ENCODE data around the gene PPA1.

Gene PPA1

DNA sequence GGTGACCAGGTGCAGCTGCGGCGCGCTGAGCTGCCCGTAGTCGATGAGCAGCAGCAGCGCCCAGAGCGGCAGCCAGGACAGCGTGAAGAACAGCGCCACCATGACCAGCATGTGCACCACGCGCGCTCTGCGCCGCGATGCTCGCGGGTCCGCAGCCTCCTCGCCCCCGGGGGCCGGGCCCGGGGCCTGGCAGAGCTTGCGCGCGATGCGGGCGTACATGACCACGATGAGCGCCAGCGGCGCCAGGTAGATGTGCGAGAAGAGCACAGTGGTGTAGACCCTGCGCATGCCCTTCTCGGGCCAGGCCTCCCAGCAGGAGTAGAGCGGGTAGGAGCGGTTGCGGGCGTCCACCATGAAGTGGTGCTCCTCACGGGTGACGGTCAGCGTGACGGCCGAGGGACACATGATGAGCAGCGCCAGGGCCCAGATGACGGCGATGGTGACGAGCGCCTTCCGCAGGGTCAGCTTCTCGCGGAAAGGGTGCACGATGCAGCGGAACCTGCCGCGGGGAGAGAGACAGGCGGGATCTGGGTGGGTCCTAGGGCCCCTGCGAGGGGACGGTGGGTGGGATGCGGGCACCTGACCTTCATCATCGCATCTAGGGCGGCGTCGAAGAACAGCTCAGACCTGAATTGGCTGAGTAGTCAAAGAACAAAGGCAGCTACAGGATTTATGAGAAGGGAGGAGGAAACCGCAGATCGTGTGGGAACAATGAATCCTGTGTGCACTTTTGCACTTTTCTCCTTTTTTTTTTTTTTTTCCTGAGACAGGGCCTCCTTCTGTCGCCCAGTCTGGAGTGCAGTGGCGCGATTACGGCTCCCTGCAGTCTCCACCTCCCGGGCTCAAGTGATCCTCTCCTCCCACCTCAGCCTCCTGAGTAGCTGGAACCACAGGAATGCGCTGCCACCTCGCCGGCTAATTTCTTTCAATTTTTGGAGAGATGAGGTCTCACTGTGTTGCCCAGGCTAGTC, 22.4 kb upstream of the PPA1 start:
- TF ChIP-seq ESRRG (CRISPR knock-in tag; IDR thresholded peaks at IDR 0.05) (no peak), ZNF70 (CRISPR knock-in tag; IDR thresholded peaks at IDR 0.05) (no peak), ZFP30 (CRISPR knock-in tag; IDR thresholded peaks at IDR 0.05) (no peak), TCF4 (CRISPR knock-in tag; IDR thresholded peaks at IDR 0.05; ENCODE audit: borderline replicate concordance) (no peak), ZNF565 (CRISPR knock-in tag; conservative IDR thresholded peaks at IDR 0.05; ENCODE audit: low read depth) (no peak), GLIS3 (CRISPR knock-in tag; IDR thresholded peaks at IDR 0.05) (no peak), BACH2 (CRISPR knock-in tag; IDR thresholded peaks at IDR 0.05; ENCODE audit: borderline replicate concordance) (no peak), PPARA (CRISPR knock-in tag; IDR thresholded peaks at IDR 0.05; ENCODE audit: borderline replicate concordance) (no peak), ZFP3 (CRISPR knock-in tag; IDR thresholded peaks at IDR 0.05) (no peak), RARB (CRISPR knock-in tag; IDR thresholded peaks at IDR 0.05) (no peak), ZNF8 (CRISPR knock-in tag; IDR thresholded peaks at IDR 0.05) (no peak)
- TF ChIP-seq, protein P1, sequence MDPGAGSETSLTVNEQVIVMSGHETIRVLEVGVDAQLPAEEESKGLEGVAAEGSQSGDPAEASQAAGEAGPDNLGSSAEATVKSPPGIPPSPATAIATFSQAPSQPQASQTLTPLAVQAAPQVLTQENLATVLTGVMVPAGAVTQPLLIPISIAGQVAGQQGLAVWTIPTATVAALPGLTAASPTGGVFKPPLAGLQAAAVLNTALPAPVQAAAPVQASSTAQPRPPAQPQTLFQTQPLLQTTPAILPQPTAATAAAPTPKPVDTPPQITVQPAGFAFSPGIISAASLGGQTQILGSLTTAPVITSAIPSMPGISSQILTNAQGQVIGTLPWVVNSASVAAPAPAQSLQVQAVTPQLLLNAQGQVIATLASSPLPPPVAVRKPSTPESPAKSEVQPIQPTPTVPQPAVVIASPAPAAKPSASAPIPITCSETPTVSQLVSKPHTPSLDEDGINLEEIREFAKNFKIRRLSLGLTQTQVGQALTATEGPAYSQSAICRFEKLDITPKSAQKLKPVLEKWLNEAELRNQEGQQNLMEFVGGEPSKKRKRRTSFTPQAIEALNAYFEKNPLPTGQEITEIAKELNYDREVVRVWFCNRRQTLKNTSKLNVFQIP (CRISPR knock-in tag; IDR thresholded peaks at IDR 0.05; ENCODE audit: borderline replicate concordance, low read depth) = no peak
- no peak for ATAC-seq

DNA sequence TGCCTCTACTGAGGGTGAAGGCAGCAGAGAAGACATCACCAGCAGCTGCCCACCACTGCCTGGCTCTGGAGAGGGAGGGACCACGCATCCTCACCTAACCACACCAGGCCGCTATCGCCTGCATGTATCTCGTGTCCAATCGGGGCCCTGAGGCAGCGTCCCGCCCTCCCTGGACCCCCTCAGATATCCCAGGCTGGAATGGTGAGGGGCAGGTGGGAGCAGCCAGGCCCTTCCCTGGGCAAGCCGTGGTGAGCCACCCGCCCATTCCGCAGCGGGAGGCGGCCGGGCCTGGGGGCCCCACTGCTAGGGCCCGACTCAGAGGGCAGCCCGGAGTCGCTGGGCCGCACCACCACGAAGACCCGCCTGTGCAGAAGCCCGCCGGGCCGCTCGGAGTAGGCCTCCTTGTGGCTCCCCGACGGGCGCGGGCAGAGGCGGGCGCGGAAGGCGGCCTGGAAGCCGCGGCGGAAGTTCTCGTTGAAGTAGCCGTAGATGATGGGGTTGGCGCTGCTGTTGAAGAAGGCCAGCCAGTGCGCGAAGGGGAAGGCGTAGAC, 21.6 kb upstream of the PPA1 start:
- TF ChIP-seq, protein P2, sequence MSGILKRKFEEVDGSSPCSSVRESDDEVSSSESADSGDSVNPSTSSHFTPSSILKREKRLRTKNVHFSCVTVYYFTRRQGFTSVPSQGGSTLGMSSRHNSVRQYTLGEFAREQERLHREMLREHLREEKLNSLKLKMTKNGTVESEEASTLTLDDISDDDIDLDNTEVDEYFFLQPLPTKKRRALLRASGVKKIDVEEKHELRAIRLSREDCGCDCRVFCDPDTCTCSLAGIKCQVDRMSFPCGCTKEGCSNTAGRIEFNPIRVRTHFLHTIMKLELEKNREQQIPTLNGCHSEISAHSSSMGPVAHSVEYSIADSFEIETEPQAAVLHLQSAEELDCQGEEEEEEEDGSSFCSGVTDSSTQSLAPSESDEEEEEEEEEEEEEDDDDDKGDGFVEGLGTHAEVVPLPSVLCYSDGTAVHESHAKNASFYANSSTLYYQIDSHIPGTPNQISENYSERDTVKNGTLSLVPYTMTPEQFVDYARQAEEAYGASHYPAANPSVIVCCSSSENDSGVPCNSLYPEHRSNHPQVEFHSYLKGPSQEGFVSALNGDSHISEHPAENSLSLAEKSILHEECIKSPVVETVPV (CRISPR knock-in tag; IDR thresholded peaks at IDR 0.05) = no peak
- TF ChIP-seq, protein P3, sequence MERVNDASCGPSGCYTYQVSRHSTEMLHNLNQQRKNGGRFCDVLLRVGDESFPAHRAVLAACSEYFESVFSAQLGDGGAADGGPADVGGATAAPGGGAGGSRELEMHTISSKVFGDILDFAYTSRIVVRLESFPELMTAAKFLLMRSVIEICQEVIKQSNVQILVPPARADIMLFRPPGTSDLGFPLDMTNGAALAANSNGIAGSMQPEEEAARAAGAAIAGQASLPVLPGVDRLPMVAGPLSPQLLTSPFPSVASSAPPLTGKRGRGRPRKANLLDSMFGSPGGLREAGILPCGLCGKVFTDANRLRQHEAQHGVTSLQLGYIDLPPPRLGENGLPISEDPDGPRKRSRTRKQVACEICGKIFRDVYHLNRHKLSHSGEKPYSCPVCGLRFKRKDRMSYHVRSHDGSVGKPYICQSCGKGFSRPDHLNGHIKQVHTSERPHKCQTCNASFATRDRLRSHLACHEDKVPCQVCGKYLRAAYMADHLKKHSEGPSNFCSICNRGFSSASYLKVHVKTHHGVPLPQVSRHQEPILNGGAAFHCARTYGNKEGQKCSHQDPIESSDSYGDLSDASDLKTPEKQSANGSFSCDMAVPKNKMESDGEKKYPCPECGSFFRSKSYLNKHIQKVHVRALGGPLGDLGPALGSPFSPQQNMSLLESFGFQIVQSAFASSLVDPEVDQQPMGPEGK (CRISPR knock-in tag; IDR thresholded peaks at IDR 0.05; ENCODE audit: borderline replicate concordance) = no peak
- TF ChIP-seq ZNF8 (CRISPR knock-in tag; IDR thresholded peaks at IDR 0.05) (no peak), ZFP3 (CRISPR knock-in tag; IDR thresholded peaks at IDR 0.05) (no peak), BACH2 (CRISPR knock-in tag; IDR thresholded peaks at IDR 0.05; ENCODE audit: borderline replicate concordance) (no peak), ESRRG (CRISPR knock-in tag; IDR thresholded peaks at IDR 0.05) (no peak), OSR1 (CRISPR knock-in tag; IDR thresholded peaks at IDR 0.05) (no peak), ARNTL (CRISPR knock-in tag; IDR thresholded peaks at IDR 0.05; ENCODE audit: borderline replicate concordance, low read depth) (no peak), CSDC2 (CRISPR knock-in tag; IDR thresholded peaks at IDR 0.05) (no peak), ZC3H10 (CRISPR knock-in tag; IDR thresholded peaks at IDR 0.05) (no peak), TCF4 (CRISPR knock-in tag; IDR thresholded peaks at IDR 0.05; ENCODE audit: borderline replicate concordance) (no peak), RARB (CRISPR knock-in tag; IDR thresholded peaks at IDR 0.05) (no peak), GLIS3 (CRISPR knock-in tag; IDR thresholded peaks at IDR 0.05) (no peak)
- TF ChIP-seq, protein P4, sequence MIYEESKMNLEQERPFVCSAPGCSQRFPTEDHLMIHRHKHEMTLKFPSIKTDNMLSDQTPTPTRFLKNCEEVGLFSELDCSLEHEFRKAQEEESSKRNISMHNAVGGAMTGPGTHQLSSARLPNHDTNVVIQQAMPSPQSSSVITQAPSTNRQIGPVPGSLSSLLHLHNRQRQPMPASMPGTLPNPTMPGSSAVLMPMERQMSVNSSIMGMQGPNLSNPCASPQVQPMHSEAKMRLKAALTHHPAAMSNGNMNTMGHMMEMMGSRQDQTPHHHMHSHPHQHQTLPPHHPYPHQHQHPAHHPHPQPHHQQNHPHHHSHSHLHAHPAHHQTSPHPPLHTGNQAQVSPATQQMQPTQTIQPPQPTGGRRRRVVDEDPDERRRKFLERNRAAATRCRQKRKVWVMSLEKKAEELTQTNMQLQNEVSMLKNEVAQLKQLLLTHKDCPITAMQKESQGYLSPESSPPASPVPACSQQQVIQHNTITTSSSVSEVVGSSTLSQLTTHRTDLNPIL (CRISPR knock-in tag; IDR thresholded peaks at IDR 0.05; ENCODE audit: low read depth) = no peak
- TF ChIP-seq, protein P5, sequence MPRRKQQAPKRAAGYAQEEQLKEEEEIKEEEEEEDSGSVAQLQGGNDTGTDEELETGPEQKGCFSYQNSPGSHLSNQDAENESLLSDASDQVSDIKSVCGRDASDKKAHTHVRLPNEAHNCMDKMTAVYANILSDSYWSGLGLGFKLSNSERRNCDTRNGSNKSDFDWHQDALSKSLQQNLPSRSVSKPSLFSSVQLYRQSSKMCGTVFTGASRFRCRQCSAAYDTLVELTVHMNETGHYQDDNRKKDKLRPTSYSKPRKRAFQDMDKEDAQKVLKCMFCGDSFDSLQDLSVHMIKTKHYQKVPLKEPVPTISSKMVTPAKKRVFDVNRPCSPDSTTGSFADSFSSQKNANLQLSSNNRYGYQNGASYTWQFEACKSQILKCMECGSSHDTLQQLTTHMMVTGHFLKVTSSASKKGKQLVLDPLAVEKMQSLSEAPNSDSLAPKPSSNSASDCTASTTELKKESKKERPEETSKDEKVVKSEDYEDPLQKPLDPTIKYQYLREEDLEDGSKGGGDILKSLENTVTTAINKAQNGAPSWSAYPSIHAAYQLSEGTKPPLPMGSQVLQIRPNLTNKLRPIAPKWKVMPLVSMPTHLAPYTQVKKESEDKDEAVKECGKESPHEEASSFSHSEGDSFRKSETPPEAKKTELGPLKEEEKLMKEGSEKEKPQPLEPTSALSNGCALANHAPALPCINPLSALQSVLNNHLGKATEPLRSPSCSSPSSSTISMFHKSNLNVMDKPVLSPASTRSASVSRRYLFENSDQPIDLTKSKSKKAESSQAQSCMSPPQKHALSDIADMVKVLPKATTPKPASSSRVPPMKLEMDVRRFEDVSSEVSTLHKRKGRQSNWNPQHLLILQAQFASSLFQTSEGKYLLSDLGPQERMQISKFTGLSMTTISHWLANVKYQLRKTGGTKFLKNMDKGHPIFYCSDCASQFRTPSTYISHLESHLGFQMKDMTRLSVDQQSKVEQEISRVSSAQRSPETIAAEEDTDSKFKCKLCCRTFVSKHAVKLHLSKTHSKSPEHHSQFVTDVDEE (CRISPR knock-in tag; IDR thresholded peaks at IDR 0.05) = no peak
- no peak for ATAC-seq

Data from SK-N-SH treated with all-trans-retinoic acid at 6 μM for 48 hours (cell line).